Measurements from ENCODE around the gene TRIM44. TPM values are rescaled to one million over a fixed set of nuclear protein-coding genes. Genes with fewer than 3 reads are reported as not detected.

Gene TRIM44
- total and polyA plus RNA-seq, 12 donors = 5.5 to 89.8 (median 34.1) TPM

GRCh38 chr11:35626501-35626900, 36.1 kb upstream of the TRIM44 start:
- no peaks in the 10 kb centered on the region for H3K36me3 ChIP-seq (replicated peaks in 1 of 2)
- no peak for DNase-seq
- no peaks in the 10 kb centered on the region for H3K9me3 ChIP-seq (replicated peaks in 1 of 3)
- no peak overlapping the region for H3K27ac ChIP-seq
- intact Hi-C loops (cut with DNase I) = no loop called here
- WGBS, 4 donors = 89 to 98% (median 94%) methylated on average over 2 of the region's 2 CpGs
- no peak overlapping the region for H3K4me3 ChIP-seq
- peaks cover 5% of the 10 kb centered on the region for H3K27me3 ChIP-seq
- H3K4me1 ChIP-seq (replicated peaks in 1 of 2) = peaks cover 0 to 4% of the 10 kb centered on the region in 2 donors
- TF ChIP-seq POLR2A (IDR thresholded peaks at IDR 0.05) (no peak), CTCF (IDR thresholded peaks at IDR 0.05) (no peak)

DNA sequence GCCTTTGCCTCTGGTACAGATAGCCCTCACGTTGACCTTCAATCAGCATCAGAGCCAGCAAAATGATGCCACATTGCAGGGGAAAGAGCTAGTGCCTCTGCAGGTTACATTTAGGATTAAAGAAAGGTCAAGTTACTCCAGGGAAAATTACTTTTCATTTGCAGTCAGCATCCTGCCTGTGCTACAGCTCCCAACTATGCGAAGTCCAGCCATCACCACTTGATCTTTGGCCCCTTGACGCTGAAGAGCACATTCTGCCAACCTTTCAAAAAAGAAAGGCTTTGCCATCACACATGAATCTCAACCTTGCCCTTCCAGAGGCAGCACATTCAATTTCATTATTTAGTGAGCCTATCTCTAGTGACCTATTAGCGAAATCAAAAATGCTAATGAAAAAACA, 33.1 kb upstream of the TRIM44 start:
- 81 to 87% (median 81%) methylated on average over 4 of the region's 4 CpGs for WGBS, 4 donors
- TF ChIP-seq POLR2A (IDR thresholded peaks at IDR 0.05) = no peak
- no peak for TF ChIP-seq CTCF (IDR thresholded peaks at IDR 0.05)
- H3K9me3 ChIP-seq (replicated peaks in 1 of 3) = no peaks in the 10 kb centered on the region
- H3K27ac ChIP-seq = no peak overlapping the region
- H3K36me3 ChIP-seq (replicated peaks in 1 of 2) = no peaks in the 10 kb centered on the region
- intact Hi-C loops (cut with DNase I) = no loop called here
- DNase-seq = no peak
- H3K27me3 ChIP-seq = peaks cover 7% of the 10 kb centered on the region
- no peak overlapping the region for H3K4me3 ChIP-seq
- no peaks in the 10 kb centered on the region for H3K4me1 ChIP-seq (replicated peaks in 1 of 2)

- Histone ChIP-seq H3K27me3 (peaks cover 8% of the 10 kb centered on the region), H3K4me1 (replicated peaks in 1 of 2) (no peaks in the 10 kb centered on the region), H3K4me3 (no peak overlapping the region), H3K9me3 (replicated peaks in 1 of 3) (no peaks in the 10 kb centered on the region), H3K27ac (no peak overlapping the region), H3K36me3 (replicated peaks in 1 of 2) (no peaks in the 10 kb centered on the region)
- intact Hi-C loops (cut with DNase I) = no loop called here
- TF ChIP-seq CTCF (IDR thresholded peaks at IDR 0.05) (no peak), POLR2A (IDR thresholded peaks at IDR 0.05) (no peak)
- DNase-seq = peak in 4 of 7 donors; percentile 27 to 58 (median 44)
- WGBS, 4 donors = 55 to 68% (median 64%) methylated on average over 6 of the region's 6 CpGs
Observed at GRCh38 chr11:35629914-35630313, 32.7 kb upstream of the TRIM44 start.

DNA sequence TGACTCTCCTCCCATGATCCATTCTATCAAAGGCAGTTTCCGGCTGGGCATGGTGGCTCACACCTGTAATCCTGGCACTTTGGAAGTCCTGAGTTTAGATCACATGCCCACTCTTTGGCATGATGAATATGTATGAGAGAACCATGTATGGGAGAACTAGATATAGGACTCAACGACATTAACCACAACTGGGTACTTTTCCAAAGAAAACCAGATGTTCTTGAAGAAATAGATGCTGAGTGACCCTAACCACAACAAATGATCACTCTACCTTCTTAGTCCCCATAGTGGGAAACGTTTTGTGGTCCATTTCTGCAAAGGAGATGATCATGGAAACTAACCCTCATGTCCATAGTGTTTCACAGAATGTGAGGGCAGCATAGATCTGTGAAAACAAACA, 30.7 kb upstream of the TRIM44 start:
- H3K4me3 ChIP-seq = no peak overlapping the region
- H3K4me1 ChIP-seq (replicated peaks in 1 of 2) = no peaks in the 10 kb centered on the region
- H3K27ac ChIP-seq = no peak overlapping the region
- no peaks in the 10 kb centered on the region for H3K9me3 ChIP-seq (replicated peaks in 1 of 3)
- TF ChIP-seq POLR2A (IDR thresholded peaks at IDR 0.05) (no peak), CTCF (IDR thresholded peaks at IDR 0.05) (no peak)
- WGBS, 4 donors = 56 to 75% (median 69%) methylated on average over 3 of the region's 3 CpGs
- no peaks in the 10 kb centered on the region for H3K36me3 ChIP-seq (replicated peaks in 1 of 2)
- DNase-seq = no peak
- intact Hi-C loops (cut with DNase I) = no loop called here
- peaks cover 19% of the 10 kb centered on the region for H3K27me3 ChIP-seq
